Measurements from ENCODE around the gene ADGRL3. TPM values are rescaled to one million over a fixed set of nuclear protein-coding genes. Genes with fewer than 3 reads are reported as not detected.

Gene ADGRL3
- polyA plus RNA-seq, 1 experiment = 0.01 TPM

- CTCF ChIA-PET = no interaction called here
- DNase-seq (ENCODE audit: low read depth) = no peak
- POLR2A ChIA-PET = no interaction called here
Observed at GRCh38 chr4:62006108-62006507, 806.0 kb downstream of the ADGRL3 start.

GRCh38 chr4:62015043-62015739, 815.1 kb downstream of the ADGRL3 start:
- no peak for DNase-seq (ENCODE audit: low read depth)
- ChIA-PET POLR2A (no interaction called here), CTCF (no interaction called here)
- TF ChIP-seq CTCF (IDR thresholded peaks at IDR 0.05; ENCODE audit: insufficient read depth, low read depth, low read length) = no peak
- Histone ChIP-seq H3K36me3 (ENCODE audit: control insufficient read depth, insufficient read depth, low read length) (no peaks in the 10 kb centered on the region), H3K27me3 (ENCODE audit: control insufficient read depth, insufficient read depth, low read length) (no peaks in the 10 kb centered on the region), H3K4me3 (ENCODE audit: low read depth, low read length) (no peak overlapping the region)

More at GRCh38 chr4:62006108-62006507, 806.0 kb downstream of the ADGRL3 start:
- H3K4me3 ChIP-seq (ENCODE audit: low read depth, low read length) = no peak overlapping the region
- no peaks in the 10 kb centered on the region for H3K27me3 ChIP-seq (ENCODE audit: control insufficient read depth, insufficient read depth, low read length)
- H3K36me3 ChIP-seq (ENCODE audit: control insufficient read depth, insufficient read depth, low read length) = no peaks in the 10 kb centered on the region
- no peak for TF ChIP-seq CTCF (IDR thresholded peaks at IDR 0.05; ENCODE audit: insufficient read depth, low read depth, low read length)

- no peak for TF ChIP-seq CTCF (IDR thresholded peaks at IDR 0.05; ENCODE audit: insufficient read depth, low read depth, low read length)
- no peaks in the 10 kb centered on the region for H3K36me3 ChIP-seq (ENCODE audit: control insufficient read depth, insufficient read depth, low read length)
- no peak for DNase-seq (ENCODE audit: low read depth)
- CTCF ChIA-PET = no interaction called here
- H3K4me3 ChIP-seq (ENCODE audit: low read depth, low read length) = no peak overlapping the region
- POLR2A ChIA-PET = no interaction called here
- H3K27me3 ChIP-seq (ENCODE audit: control insufficient read depth, insufficient read depth, low read length) = no peaks in the 10 kb centered on the region
Observed at GRCh38 chr4:62018537-62018936, 818.4 kb downstream of the ADGRL3 start.

- ChIA-PET POLR2A (no interaction called here), CTCF (no interaction called here)
- H3K36me3 ChIP-seq (ENCODE audit: control insufficient read depth, insufficient read depth, low read length) = no peaks in the 10 kb centered on the region
- no peak for DNase-seq (ENCODE audit: low read depth)
- no peaks in the 10 kb centered on the region for H3K27me3 ChIP-seq (ENCODE audit: control insufficient read depth, insufficient read depth, low read length)
- no peak for TF ChIP-seq CTCF (IDR thresholded peaks at IDR 0.05; ENCODE audit: insufficient read depth, low read depth, low read length)
- no peak overlapping the region for H3K4me3 ChIP-seq (ENCODE audit: low read depth, low read length)
Observed at GRCh38 chr4:62023633-62024032, 823.5 kb downstream of the ADGRL3 start.

- no peak for DNase-seq (ENCODE audit: low read depth)
- no peaks in the 10 kb centered on the region for H3K36me3 ChIP-seq (ENCODE audit: control insufficient read depth, insufficient read depth, low read length)
- H3K27me3 ChIP-seq (ENCODE audit: control insufficient read depth, insufficient read depth, low read length) = no peaks in the 10 kb centered on the region
- H3K4me3 ChIP-seq (ENCODE audit: low read depth, low read length) = no peak overlapping the region
- CTCF ChIA-PET = no interaction called here
- TF ChIP-seq CTCF (IDR thresholded peaks at IDR 0.05; ENCODE audit: insufficient read depth, low read depth, low read length) = no peak
- POLR2A ChIA-PET = no interaction called here
Observed at GRCh38 chr4:62028745-62029144, 828.6 kb downstream of the ADGRL3 start.
